ENCODE results near the gene TUBB.
"Not testable (repeated sequence)": the region's sequence is repeated elsewhere in the genome, so short reads cannot be mapped to it uniquely, and the experiment has no call there.

DNA sequence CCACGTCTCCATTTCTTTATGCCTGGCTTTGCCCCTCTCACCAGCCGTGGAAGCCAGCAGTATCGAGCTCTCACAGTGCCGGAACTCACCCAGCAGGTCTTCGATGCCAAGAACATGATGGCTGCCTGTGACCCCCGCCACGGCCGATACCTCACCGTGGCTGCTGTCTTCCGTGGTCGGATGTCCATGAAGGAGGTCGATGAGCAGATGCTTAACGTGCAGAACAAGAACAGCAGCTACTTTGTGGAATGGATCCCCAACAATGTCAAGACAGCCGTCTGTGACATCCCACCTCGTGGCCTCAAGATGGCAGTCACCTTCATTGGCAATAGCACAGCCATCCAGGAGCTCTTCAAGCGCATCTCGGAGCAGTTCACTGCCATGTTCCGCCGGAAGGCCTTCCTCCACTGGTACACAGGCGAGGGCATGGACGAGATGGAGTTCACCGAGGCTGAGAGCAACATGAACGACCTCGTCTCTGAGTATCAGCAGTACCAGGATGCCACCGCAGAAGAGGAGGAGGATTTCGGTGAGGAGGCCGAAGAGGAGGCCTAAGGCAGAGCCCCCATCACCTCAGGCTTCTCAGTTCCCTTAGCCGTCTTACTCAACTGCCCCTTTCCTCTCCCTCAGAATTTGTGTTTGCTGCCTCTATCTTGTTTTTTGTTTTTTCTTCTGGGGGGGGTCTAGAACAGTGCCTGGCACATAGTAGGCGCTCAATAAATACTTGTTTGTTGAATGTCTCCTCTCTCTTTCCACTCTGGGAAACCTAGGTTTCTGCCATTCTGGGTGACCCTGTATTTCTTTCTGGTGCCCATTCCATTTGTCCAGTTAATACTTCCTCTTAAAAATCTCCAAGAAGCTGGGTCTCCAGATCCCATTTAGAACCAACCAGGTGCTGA, 3.9 kb downstream of the TUBB start:
- TF ChIP-seq POLR2AphosphoS5 (IDR thresholded peaks at IDR 0.05; ENCODE audit: insufficient read depth, low read depth, low read length); CTCF (IDR thresholded peaks at IDR 0.05; ENCODE audit: extremely low read depth in 1 of 2, insufficient read depth in 1 of 2, low read depth in 1 of 2, low read length in 2 of 2): not testable (repeated sequence)
